Right atrium auricular region (tissue), 2 donors: Measurements from ENCODE around the gene GAS1. TPM values are rescaled to one million over a fixed set of nuclear protein-coding genes. Genes with fewer than 3 reads are reported as not detected.

Experiments
- DNase-seq: peaks from one replicate; pipeline ENCODE4 v3.0.0-alpha.2; 2019; ENCODE audit warnings: low spot score
- H3K27ac ChIP-seq, 2 donors: fragments of 200-600 bp; sonication (generic); 1 replicate in 1 of 2; 2 replicates in 1 of 2; pipeline ENCODE4 v1.5.1; 2016 to 2019
- H3K27me3 ChIP-seq, 2 donors: fragments of 200-600 bp; sonication (generic); one replicate each; pipeline versions ENCODE4 v1.5.1 to v1.6.0; 2017 to 2019
- H3K36me3 ChIP-seq: fragments of 200-600 bp; sonication (generic); one replicate; pipeline ENCODE4 v1.5.1; 2016
- H3K4me1 ChIP-seq, 2 donors: fragments of 200-600 bp; sonication (generic); one replicate each; pipeline versions ENCODE4 v1.5.1 to v1.6.0; 2017 to 2019
- H3K4me3 ChIP-seq, 2 donors: fragments of 200-600 bp; sonication (generic); 1 replicate in 1 of 2; 2 replicates in 1 of 2; pipeline ENCODE4 v1.5.1; 2017 to 2019; ENCODE audit warnings: mild to moderate bottlenecking in 1 of 2, moderate library complexity in 1 of 2
- H3K9me3 ChIP-seq, 2 donors: fragments of 200-600 bp; sonication (generic); one replicate each; pipeline ENCODE4 v1.5.1; 2019
- total RNA-seq, 2 donors: library from RNA; depleted of rRNA; stranded (reverse); fragments of >200 nt; gene quantifications; one replicate each; pipeline ENCODE4 v1.1.0, GENCODE V29; 2016
- TF ChIP-seq, protein P1 (sequence below), 2 donors: fragments of 200-600 bp; sonication (generic); IDR thresholded peaks; one replicate each; pipeline ENCODE4 v1.5.1; 2019; ENCODE audit warnings: antibody characterized with exemption in 2 of 2

GAS1 gene
- total RNA-seq, 2 donors from 2014 or later: 44.4 to 78.6 TPM

- Histone ChIP-seq H3K9me3 (no peaks in the 10 kb centered on the region), H3K36me3 (no peaks in the 10 kb centered on the region), H3K4me3 (no peak overlapping the region), H3K27me3 (no peaks in the 10 kb centered on the region), H3K27ac (no peak overlapping the region), H3K4me1 (no peaks in the 10 kb centered on the region)
- no peak for DNase-seq
- TF ChIP-seq, protein P1, sequence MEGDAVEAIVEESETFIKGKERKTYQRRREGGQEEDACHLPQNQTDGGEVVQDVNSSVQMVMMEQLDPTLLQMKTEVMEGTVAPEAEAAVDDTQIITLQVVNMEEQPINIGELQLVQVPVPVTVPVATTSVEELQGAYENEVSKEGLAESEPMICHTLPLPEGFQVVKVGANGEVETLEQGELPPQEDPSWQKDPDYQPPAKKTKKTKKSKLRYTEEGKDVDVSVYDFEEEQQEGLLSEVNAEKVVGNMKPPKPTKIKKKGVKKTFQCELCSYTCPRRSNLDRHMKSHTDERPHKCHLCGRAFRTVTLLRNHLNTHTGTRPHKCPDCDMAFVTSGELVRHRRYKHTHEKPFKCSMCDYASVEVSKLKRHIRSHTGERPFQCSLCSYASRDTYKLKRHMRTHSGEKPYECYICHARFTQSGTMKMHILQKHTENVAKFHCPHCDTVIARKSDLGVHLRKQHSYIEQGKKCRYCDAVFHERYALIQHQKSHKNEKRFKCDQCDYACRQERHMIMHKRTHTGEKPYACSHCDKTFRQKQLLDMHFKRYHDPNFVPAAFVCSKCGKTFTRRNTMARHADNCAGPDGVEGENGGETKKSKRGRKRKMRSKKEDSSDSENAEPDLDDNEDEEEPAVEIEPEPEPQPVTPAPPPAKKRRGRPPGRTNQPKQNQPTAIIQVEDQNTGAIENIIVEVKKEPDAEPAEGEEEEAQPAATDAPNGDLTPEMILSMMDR (IDR thresholded peaks at IDR 0.05): no peak
Observed at GRCh38 chr9:86960938-86961337, 13.6 kb upstream of the GAS1 start.

DNA sequence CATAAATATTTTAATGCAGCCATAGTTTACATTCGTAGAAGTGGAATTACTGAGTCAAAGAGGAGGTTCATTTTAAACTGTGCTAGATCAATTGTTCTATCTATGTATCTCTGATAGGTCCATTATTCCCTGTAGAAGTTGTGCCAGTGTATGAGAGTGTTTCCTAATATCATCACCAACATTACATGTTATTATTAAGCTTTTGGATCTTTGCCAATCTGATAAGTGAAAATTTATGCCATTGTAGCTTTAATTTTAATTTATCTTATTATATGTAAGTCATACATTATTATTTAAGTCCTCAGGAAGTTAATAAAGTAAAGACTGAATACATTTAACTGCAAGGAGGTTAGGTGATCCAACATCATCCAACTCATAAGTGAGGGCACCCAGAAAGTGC lies 10.9 kb upstream of the GAS1 start:
- no peaks in the 10 kb centered on the region for H3K27me3 ChIP-seq
- no peak for DNase-seq
- H3K4me3 ChIP-seq: no peak overlapping the region
- H3K4me1 ChIP-seq: no peaks in the 10 kb centered on the region
- no peaks in the 10 kb centered on the region for H3K9me3 ChIP-seq
- no peaks in the 10 kb centered on the region for H3K36me3 ChIP-seq
- TF ChIP-seq, protein P1 (IDR thresholded peaks at IDR 0.05): no peak
- H3K27ac ChIP-seq: no peak overlapping the region

DNA sequence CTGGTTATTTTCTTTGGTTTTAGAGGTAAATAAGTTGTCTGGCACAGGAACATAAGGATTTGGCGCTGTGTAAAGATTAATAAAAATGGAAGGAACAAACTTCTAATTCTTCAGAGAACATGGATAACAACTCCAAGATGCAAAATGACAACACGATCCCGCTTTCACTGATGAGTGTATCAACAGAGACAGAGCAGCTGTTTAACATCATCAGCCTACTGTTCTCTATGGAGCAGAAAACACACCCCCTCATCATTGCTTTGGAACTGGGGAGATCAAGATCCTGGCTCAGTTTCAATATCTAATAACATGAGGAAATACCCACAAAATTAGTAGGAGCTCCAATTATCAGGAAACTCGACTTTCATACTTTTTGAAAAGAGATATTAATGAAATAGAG lies 8.3 kb upstream of the GAS1 start:
- H3K27ac ChIP-seq: no peak overlapping the region

GRCh38 chr9:86955042-86955441 lies 7.7 kb upstream of the GAS1 start:
- TF ChIP-seq, protein P1 (IDR thresholded peaks at IDR 0.05): no peak

More for the DNA sequence above, 8.3 kb upstream of the GAS1 start:
- no peak for DNase-seq
- no peaks in the 10 kb centered on the region for H3K36me3 ChIP-seq
- H3K9me3 ChIP-seq: no peaks in the 10 kb centered on the region
- H3K27me3 ChIP-seq: no peaks in the 10 kb centered on the region
- H3K4me1 ChIP-seq: no peaks in the 10 kb centered on the region
- TF ChIP-seq, protein P1 (IDR thresholded peaks at IDR 0.05): no peak
- no peak overlapping the region for H3K4me3 ChIP-seq

DNA sequence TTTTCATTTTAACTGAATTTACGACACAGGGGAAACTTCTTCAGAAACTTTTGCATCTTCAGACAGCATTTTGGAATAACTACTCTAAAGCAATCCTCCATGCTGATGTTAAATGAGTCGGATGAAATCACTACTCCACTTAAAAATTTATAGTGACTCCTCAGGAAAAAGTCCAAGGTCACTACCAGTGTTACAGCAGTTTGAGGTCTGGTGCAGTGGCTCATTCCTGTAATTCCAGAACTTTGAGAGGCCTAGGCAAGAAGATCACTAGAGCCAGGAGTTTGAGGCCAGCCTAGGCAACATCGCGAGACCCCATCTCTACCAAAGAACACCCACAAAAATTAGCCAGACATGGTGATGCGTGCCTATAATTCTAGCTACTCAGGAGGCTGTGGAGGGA lies 5.9 kb upstream of the GAS1 start:
- TF ChIP-seq, protein P1 (IDR thresholded peaks at IDR 0.05): no peak
- Histone ChIP-seq H3K4me1 (peaks cover 0 to 9% of the 10 kb centered on the region in 2 donors), H3K4me3 (no peak overlapping the region), H3K9me3 (no peaks in the 10 kb centered on the region), H3K27ac (no peak overlapping the region), H3K36me3 (no peaks in the 10 kb centered on the region), H3K27me3 (no peaks in the 10 kb centered on the region)
- DNase-seq: no peak

More at GRCh38 chr9:86955042-86955441, 7.7 kb upstream of the GAS1 start:
- Histone ChIP-seq H3K36me3 (no peaks in the 10 kb centered on the region), H3K27me3 (no peaks in the 10 kb centered on the region), H3K4me3 (no peak overlapping the region), H3K4me1 (no peaks in the 10 kb centered on the region), H3K9me3 (no peaks in the 10 kb centered on the region), H3K27ac (no peak overlapping the region)
- no peak for DNase-seq
